ENCODE data around the gene SDHAF4.
A peak's percentile ranks its signal among the peaks of the same experiment; 100 is the strongest.
"Not testable (repeated sequence)": the region's sequence is repeated elsewhere in the genome, so short reads cannot be mapped to it uniquely, and the experiment has no call there.

Gene SDHAF4

DNA sequence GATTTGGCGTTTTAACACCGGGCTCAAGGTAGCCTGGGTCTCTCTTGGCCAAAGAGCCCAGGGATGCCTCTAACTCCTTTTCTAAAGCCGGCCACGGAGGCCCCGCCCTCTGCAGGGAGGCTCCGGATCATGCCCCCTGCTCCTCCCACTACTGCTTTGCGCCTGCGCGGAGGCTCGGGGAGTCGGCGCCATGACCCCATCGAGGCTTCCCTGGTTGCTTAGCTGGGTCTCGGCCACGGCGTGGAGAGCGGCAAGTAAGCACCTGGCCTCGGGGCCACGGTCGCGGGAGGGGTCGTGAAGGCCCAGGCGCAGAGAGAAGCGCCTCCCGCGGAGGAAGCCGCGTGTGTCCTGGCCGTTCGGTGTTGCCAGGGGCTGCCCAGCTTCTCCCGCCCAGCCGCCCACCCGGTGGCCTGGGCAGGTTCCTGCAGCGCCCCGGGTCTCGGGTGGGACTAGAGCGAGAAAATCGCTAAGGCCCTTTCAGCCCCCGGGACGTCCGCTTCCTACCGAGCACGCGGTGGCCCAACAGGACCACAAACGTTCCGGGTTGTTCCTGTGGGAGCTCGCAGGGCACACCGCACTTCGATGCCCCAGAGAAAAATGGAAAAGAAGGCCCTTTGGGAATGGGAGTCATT lies at the start of gene SDHAF4:
SDHAF4 (plus strand) TSS at position 180 of the 632 bp plus-strand sequence; CDS start at position 191, 11 bp downstream.
- DNase-seq (ENCODE audit: low read depth in 2 of 3, low spot score in 1 of 3), result peak; percentile 84 to 93 (median 88)

- no peak for DNase-seq (ENCODE audit: low read depth in 2 of 3, low spot score in 1 of 3)
Observed at GRCh38 chr6:70518723-70519122, 48.0 kb upstream of the SDHAF4 start.

DNA sequence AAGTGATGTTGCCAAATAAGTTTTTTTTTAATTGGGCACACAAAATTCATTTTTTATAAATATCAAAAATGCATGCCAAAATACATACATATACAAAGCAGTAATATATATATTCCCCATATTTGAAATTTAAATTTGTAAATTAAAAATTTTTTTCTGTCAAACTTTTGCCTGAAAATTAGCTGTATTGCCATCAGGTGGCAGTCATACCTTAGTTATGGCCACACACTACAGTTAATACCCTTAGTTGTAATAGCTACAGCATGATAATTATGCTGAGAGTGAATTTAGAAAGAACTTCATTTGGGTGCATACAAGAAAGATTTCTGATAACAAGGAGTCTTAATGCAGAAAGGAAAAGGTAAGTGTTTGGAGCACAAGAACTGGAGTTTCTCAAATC lies 46.2 kb upstream of the SDHAF4 start:
- DNase-seq (ENCODE audit: low read depth in 2 of 3, low spot score in 1 of 3), result no peak

DNA sequence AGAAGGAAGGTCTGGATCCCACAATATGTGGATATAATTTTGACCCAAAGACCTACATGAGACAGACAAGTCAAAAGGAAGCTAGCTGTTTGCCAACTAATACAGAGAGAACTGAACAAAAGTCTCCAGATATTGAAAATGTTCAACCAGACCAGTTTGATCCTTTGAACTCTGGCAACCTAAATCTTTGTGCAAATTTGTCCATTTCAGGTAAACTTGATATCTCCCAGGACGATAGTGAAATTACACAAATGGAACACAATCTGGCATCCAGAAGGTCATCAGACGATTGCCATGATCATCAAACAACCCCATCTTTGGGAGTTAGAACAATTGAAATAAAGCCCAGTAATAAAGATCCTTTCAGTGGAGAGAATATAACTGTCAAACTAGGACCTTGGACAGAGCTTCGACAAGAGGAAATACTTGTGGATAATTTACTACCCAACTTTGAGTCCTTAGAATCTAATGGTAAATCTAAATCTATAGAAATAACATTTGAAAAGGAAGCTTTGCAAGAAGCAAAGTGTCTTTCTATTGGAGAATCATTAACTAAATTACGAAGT lies 41.9 kb upstream of the SDHAF4 start:
- DNase-seq (ENCODE audit: low read depth in 2 of 3, low spot score in 1 of 3), result no peak

GRCh38 chr6:70527071-70527737 lies 39.5 kb upstream of the SDHAF4 start:
- DNase-seq (ENCODE audit: low read depth in 2 of 3, low spot score in 1 of 3), result no peak

- no peak for DNase-seq (ENCODE audit: low read depth in 2 of 3, low spot score in 1 of 3)
Observed at GRCh38 chr6:70530023-70530422, 36.7 kb upstream of the SDHAF4 start.

DNA sequence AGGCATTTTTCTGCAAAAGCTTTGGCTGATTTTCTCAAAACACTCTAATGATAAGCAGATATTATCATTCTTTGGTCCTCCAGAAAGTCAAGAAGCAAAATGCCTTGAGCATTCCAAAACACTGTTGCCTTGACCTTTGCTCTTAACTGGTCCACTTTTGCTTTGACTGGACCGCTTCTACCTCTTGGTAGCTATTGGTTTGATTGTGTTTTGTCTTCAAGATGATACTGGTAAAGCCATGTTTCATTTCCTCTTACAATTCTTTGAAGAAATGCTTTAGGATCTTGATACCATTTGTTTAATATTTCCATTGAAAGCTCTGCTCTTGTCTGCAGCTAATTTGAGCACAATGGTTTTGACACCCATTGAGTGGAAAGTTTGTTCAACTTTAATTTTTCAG lies 35.6 kb upstream of the SDHAF4 start:
- no peak for DNase-seq (ENCODE audit: low read depth in 2 of 3, low spot score in 1 of 3)

DNA sequence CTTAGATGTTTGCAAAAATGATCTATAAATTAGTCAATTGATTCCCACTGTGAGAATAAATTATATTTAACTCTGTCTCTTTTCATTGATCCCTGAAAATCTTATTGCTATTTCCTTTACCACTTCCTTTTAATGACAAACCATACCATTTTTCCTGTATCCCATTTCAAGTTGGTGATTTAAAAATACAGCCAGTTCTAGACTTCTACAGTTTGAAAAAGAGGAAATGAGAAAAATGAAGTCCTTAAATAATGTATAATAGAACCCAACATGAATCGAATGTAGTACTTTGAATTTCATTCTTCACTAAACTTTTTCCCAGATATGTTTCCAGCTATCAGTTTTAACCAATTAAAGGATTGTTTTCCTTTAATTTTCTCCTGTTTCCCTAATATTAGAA lies 29.5 kb upstream of the SDHAF4 start:
- no peak for DNase-seq (ENCODE audit: low read depth in 2 of 3, low spot score in 1 of 3)

DNA sequence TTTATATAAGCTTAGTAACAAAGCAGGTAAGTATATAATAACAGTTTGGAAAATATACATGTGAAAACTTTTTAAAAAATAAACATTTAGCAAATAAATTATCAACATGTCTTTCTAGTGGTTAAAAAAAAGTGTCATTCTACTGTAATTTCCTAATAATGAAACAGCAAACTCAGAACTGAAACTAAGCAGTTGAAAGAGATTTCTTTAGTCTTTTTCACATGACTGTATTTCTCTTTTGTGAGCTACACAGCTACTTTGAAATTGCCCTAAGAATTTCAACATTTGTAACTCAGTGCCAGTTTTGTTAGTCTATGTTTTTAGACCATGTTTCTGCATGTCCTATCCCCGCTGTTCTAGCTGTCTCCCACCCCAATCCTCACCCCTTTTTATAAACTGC lies 28.4 kb upstream of the SDHAF4 start:
- DNase-seq (ENCODE audit: low read depth in 2 of 3, low spot score in 1 of 3), result no peak

GRCh38 chr6:70547313-70547712 lies 19.4 kb upstream of the SDHAF4 start:
- DNase-seq (ENCODE audit: low read depth in 2 of 3, low spot score in 1 of 3), result no peak

GRCh38 chr6:70547905-70548304 lies 18.8 kb upstream of the SDHAF4 start:
- no peak for DNase-seq (ENCODE audit: low read depth in 2 of 3, low spot score in 1 of 3)

- DNase-seq (ENCODE audit: low read depth in 2 of 3, low spot score in 1 of 3), result no peak
Observed at GRCh38 chr6:70549327-70549726, 17.4 kb upstream of the SDHAF4 start.

DNA sequence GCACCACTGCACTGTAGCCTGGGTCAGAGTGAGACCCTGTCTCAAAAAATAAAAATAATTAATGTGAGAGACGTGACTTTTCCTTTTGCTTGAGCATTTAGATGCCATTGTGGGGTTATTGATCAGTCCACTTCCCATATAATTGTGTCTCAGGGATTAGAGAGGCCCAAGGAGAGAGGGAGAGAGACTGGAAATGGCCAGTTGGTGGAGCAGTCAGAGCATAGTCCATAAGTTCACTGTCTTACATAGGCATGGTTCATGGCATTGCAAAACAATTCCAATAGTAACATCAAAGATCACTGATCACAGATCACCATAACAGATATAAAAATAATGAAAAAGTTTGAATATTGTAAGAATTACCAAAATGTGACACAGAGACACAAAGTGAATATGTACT lies 15.2 kb upstream of the SDHAF4 start:
- no peak for DNase-seq (ENCODE audit: low read depth in 2 of 3, low spot score in 1 of 3)

- not testable (repeated sequence) for DNase-seq (ENCODE audit: low read depth in 2 of 3, low spot score in 1 of 3)
Observed at GRCh38 chr6:70552286-70552940, 14.3 kb upstream of the SDHAF4 start.

DNA sequence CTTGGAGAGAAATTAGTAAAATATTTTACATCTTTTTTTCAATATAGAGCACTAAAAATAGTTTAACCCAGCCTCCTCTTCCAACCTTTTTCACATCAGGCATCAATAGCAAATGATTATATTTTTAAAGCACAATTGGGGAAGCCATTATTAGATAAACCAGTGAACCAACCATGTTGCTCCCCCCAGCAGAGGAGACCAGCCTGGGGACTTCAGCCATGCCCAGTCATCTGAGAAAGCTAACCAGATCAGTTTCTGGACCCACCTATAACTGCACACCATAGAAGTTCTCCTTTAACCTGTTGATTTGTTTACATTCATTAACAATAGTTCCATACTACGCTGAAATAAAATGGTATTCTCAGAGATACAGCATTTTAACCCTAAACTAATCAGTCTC lies 13.8 kb upstream of the SDHAF4 start:
- no peak for DNase-seq (ENCODE audit: low read depth in 2 of 3, low spot score in 1 of 3)

DNA sequence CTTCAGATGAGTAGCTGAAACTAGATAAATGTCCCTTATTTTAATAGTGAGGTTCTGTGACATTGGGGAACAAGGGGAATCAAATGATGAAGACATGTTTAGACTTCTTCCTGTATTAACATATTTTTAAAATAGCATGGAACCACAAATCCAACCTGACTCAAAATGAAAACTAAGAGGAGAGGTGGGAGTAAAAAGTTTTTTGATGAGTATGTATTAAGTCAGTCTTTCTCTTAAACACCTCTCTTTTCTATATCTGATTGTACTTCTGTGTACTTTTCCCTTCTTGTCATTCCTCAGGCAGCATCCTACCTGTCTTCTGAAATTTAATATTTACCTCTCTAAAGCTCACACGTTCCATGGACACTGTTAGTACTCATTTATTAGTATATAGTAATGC lies 8.7 kb upstream of the SDHAF4 start:
- no peak for DNase-seq (ENCODE audit: low read depth in 2 of 3, low spot score in 1 of 3)

GRCh38 chr6:70562401-70562800 lies 4.3 kb upstream of the SDHAF4 start:
- not testable (repeated sequence) for DNase-seq (ENCODE audit: low read depth in 2 of 3, low spot score in 1 of 3)

DNA sequence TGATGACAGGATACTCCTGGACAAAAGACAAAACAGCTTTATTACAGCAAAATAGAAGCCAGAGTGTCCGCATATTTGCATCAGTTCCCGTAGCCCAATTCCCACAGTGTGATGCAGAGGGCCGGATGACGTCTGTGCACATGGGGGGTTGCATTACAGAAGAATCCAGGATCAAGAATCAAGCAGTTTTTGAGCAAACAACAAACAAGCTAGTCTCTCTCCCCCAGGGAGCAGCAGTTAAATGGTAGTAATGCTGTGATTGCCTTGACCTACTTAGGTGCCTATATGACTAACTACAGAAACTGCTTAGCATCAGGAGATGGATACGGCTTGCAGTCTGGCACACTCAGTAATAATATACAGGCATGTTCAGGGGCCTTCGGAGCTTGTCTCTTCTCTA lies 3.2 kb upstream of the SDHAF4 start:
- DNase-seq (ENCODE audit: low read depth in 2 of 3, low spot score in 1 of 3), result no peak

- DNase-seq (ENCODE audit: low read depth in 2 of 3, low spot score in 1 of 3), result no peak
Observed at GRCh38 chr6:70574643-70575042, 7.9 kb downstream of the SDHAF4 start.

- no peak for DNase-seq (ENCODE audit: low read depth in 2 of 3, low spot score in 1 of 3)
Observed at GRCh38 chr6:70575899-70576495, 9.3 kb downstream of the SDHAF4 start.

DNA sequence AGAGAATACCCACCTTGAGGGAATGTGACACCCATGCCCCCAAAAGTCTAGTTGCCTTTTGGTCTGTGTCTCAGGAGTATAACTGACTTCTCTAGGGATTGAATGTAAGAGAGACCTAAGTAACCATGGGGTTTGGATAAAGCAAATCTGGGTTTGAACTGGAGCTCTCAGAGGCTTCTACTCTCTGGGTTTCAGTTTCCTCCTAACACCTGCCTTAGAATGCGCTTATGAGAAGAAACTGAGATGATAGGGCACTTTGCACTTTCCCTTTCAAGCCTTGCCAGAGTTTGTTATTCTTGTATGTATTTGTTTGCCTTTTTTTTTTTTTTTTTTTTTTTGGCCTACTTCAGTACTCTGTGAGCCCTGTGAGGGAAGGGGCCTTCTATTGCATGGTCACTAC lies 19.4 kb downstream of the SDHAF4 start:
- no peak for DNase-seq (ENCODE audit: low read depth in 2 of 3, low spot score in 1 of 3)

- no peak for DNase-seq (ENCODE audit: low read depth in 2 of 3, low spot score in 1 of 3)
Observed at GRCh38 chr6:70590400-70590799, 23.7 kb downstream of the SDHAF4 start.

Measured in stimulated activated CD4-positive, alpha-beta T cell treated with anti-CD3 and anti-CD28 coated beads, Interleukin-12 subunit alpha, Interleukin-12 subunit beta, amount 100 ng/mL, for 48 hours (primary cell).